Neural crest cell (in vitro differentiated cells): Measurements from ENCODE around the gene MMP21. TPM values are rescaled to one million over a fixed set of nuclear protein-coding genes. Genes with fewer than 3 reads are reported as not detected.

Experiments used
- DNase-seq: peaks from one replicate; pipeline ENCODE4 v3.0.0; 2021; ENCODE audit warnings: low read depth, mixed read lengths, low spot score
- H3K27ac Mint-ChIP-seq: one replicate; pipeline ENCODE4 v1.8.0; 2021; ENCODE audit warnings: mild to moderate bottlenecking, mixed read lengths; ENCODE audit not compliant: unreplicated experiment
- H3K27me3 Mint-ChIP-seq: 2 replicates; pipeline ENCODE4 v1.8.0; 2021; ENCODE audit warnings: low read depth, mild to moderate bottlenecking, mixed read lengths
- H3K36me3 Mint-ChIP-seq: 2 replicates; pipeline ENCODE4 v1.8.0; 2021; ENCODE audit warnings: low read depth, mild to moderate bottlenecking, mixed read lengths
- H3K4me1 Mint-ChIP-seq: 2 replicates; pipeline ENCODE4 v1.8.0; 2021; ENCODE audit warnings: mixed read lengths
- H3K4me3 Mint-ChIP-seq: one replicate; pipeline ENCODE4 v1.8.0; 2021; ENCODE audit warnings: mild to moderate bottlenecking, mixed read lengths
- H3K9me3 Mint-ChIP-seq: 2 replicates; pipeline ENCODE4 v1.8.0; 2021; ENCODE audit warnings: mixed read lengths
- total RNA-seq: library from RNA; stranded (reverse); gene quantifications from 2 replicates; pipeline ENCODE4 v1.2.1, GENCODE V29; 2021
- TF ChIP-seq, protein P1 (sequence below): fragments of 200-600 bp; sonication (generic); conservative IDR thresholded peaks from 2 replicates; pipeline ENCODE4 v1.5.0; 2021; ENCODE audit warnings: antibody characterized with exemption, mild to moderate bottlenecking

The MMP21 gene
- total RNA-seq, 1 donor from 2014 or later: not detected

- Mint-ChIP-seq H3K36me3 (peaks cover 7% of the 10 kb centered on the region), H3K9me3 (no peaks in the 10 kb centered on the region), H3K4me3 (no peak overlapping the region), H3K4me1 (no peaks in the 10 kb centered on the region), H3K27ac (no peak overlapping the region), H3K27me3 (no peaks in the 10 kb centered on the region)
- TF ChIP-seq, protein P1, sequence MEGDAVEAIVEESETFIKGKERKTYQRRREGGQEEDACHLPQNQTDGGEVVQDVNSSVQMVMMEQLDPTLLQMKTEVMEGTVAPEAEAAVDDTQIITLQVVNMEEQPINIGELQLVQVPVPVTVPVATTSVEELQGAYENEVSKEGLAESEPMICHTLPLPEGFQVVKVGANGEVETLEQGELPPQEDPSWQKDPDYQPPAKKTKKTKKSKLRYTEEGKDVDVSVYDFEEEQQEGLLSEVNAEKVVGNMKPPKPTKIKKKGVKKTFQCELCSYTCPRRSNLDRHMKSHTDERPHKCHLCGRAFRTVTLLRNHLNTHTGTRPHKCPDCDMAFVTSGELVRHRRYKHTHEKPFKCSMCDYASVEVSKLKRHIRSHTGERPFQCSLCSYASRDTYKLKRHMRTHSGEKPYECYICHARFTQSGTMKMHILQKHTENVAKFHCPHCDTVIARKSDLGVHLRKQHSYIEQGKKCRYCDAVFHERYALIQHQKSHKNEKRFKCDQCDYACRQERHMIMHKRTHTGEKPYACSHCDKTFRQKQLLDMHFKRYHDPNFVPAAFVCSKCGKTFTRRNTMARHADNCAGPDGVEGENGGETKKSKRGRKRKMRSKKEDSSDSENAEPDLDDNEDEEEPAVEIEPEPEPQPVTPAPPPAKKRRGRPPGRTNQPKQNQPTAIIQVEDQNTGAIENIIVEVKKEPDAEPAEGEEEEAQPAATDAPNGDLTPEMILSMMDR: no peak
- no peak for DNase-seq
Observed at GRCh38 chr10:125797994-125798662, 22.5 kb upstream of the MMP21 start.

- Mint-ChIP-seq H3K27ac (no peak overlapping the region), H3K9me3 (no peaks in the 10 kb centered on the region), H3K36me3 (peaks cover 7% of the 10 kb centered on the region), H3K27me3 (no peaks in the 10 kb centered on the region), H3K4me1 (no peaks in the 10 kb centered on the region), H3K4me3 (no peak overlapping the region)
- TF ChIP-seq, protein P1: no peak
- no peak for DNase-seq
Observed at GRCh38 chr10:125797424-125797823, 21.8 kb upstream of the MMP21 start.

DNA sequence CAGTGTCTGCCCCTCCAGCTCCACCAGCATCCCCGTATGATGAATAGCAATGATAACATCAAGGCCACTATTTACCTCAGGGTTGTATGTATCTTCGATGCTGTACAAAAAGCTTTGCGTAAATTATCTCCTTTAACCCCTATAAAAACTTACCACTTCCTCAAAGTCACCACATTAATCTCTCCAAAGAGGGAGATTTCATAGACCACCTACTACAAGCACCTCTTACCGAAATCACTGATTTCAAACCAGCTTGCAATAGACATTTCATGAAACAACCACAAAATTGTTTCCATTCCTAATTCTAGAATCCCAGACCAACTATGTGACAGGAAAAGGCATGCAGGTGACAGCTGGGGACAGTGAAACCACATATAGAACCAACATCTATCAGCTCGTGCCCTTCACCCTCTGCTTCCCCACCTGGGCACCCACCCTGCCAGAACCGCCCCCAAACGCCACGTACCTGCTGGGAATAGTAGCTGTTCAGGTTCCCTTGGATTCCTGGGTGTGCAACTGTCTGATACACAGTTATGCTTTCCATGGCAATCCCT is 20.1 kb upstream of the MMP21 start:
- no peaks in the 10 kb centered on the region for H3K9me3 Mint-ChIP-seq
- TF ChIP-seq, protein P1: no peak
- DNase-seq: no peak
- peaks cover 3% of the 10 kb centered on the region for H3K36me3 Mint-ChIP-seq
- no peaks in the 10 kb centered on the region for H3K27me3 Mint-ChIP-seq
- no peak overlapping the region for H3K4me3 Mint-ChIP-seq
- H3K27ac Mint-ChIP-seq: peak overlapping the region; percentile 50
- no peaks in the 10 kb centered on the region for H3K4me1 Mint-ChIP-seq

- TF ChIP-seq, protein P1: no peak
- Mint-ChIP-seq H3K36me3 (peaks cover 3% of the 10 kb centered on the region), H3K27me3 (no peaks in the 10 kb centered on the region), H3K4me1 (no peaks in the 10 kb centered on the region), H3K4me3 (no peak overlapping the region), H3K9me3 (no peaks in the 10 kb centered on the region), H3K27ac (no peak overlapping the region)
- DNase-seq: no peak
Observed at GRCh38 chr10:125795128-125795527, 19.5 kb upstream of the MMP21 start.

- no peak for DNase-seq
- TF ChIP-seq, protein P1: no peak
- peak overlapping the region; percentile 43 for H3K27ac Mint-ChIP-seq
- H3K4me3 Mint-ChIP-seq: no peak overlapping the region
- no peaks in the 10 kb centered on the region for H3K27me3 Mint-ChIP-seq
- H3K9me3 Mint-ChIP-seq: no peaks in the 10 kb centered on the region
- peaks cover 3% of the 10 kb centered on the region for H3K36me3 Mint-ChIP-seq
- H3K4me1 Mint-ChIP-seq: no peaks in the 10 kb centered on the region
Observed at GRCh38 chr10:125792342-125793300, 17.0 kb upstream of the MMP21 start.
